Heart left ventricle (tissue), 13 donors: Measurements from ENCODE around the gene PSTPIP1.

Source experiments
- CTCF ChIP-seq, 12 donors: fragments of 200-600 bp; sonication (generic) in 4 of 12; IDR thresholded peaks; one replicate each; pipeline versions ENCODE4 v1.5.0 to v1.8.0; 2018 to 2022; ENCODE audit warnings: antibody characterized with exemption in 12 of 12, mild to moderate bottlenecking in 5 of 12
- POLR2A ChIP-seq, 2 donors: fragments of 450-650 bp; IDR thresholded peaks; one replicate each; pipeline ENCODE4 v1.6.1; 2017; ENCODE audit warnings: antibody characterized with exemption in 2 of 2, mild to moderate bottlenecking in 2 of 2, moderate library complexity in 2 of 2
- donor health status: ischemic (EF 13 %, LVEDD 7.1; RV severe dilation, severe dysfunction).
- donor health status: DM: no; HTN: yes; CAD: no.
- donor health status: DM: no; HTN: no; CAD: no.
- donor health status: ischemic (EF 25% LVEDD 6.9; RV normal size, moderate dysfunction).
- donor health status: ischemic (EF 25% LVEDD 5.7; RV mildly dilated, moderate dysfunction).
- donor health status: ischemic (EF 35%, LVEDD 5.7; RV mildly dilated, moderate dysfunction).
- donor health status: nonischemic (EF 11% LVEDD 7.7; RV severe dilation, severe dysfunction).
- donor health status: DM: yes; HTN: yes; CAD: no.
- donor health status: PGD.
- donor health status: ischemic (EF 29% LVEDD 5.4; RV normal size, mild dysfunction).
- donor health status: nonischemic (EF 23%, LVEDD 6.1; RV moderate dilation, normal function).

GRCh38 chr15:77070495-77071304 lies 75.8 kb downstream of the PSTPIP1 start, which contains the start of gene TSPAN3:
- no peak for TF ChIP-seq CTCF (IDR thresholded peaks at IDR 0.05)
- peak; percentile 43 to 91 for TF ChIP-seq POLR2A (IDR thresholded peaks at IDR 0.05)
